Neutrophil (primary cell): ENCODE measurements around the gene SYNGR4.

ENCODE experiments used
- H3K27ac ChIP-seq: fragments of 200-600 bp; sonication (generic); 2 replicates; pipeline ENCODE4 v1.5.1; 2016; ENCODE audit warnings: mild to moderate bottlenecking, moderate library complexity
- H3K27me3 ChIP-seq: fragments of 200-600 bp; sonication (generic); 2 replicates; pipeline ENCODE4 v1.6.0; 2016; ENCODE audit warnings: mild to moderate bottlenecking
- H3K36me3 ChIP-seq: fragments of 200-600 bp; sonication (generic); 2 replicates; pipeline ENCODE4 v1.5.1; 2017
- H3K4me1 ChIP-seq, 2 experiments: fragments of 200-600 bp in 1 of 2; sonication (generic) in 1 of 2; 1 replicate in 1 of 2; 2 replicates in 1 of 2; pipeline versions ENCODE4 v1.5.1 to v1.6.1; 2013 to 2016; ENCODE audit warnings: low read depth in 1 of 2, low read length in 1 of 2, mild to moderate bottlenecking in 1 of 2, moderate library complexity in 1 of 2; ENCODE audit not compliant: control insufficient read depth in 1 of 2, insufficient read depth in 1 of 2
- H3K4me3 ChIP-seq, 2 experiments: fragments of 200-600 bp in 1 of 2; sonication (generic) in 1 of 2; 1 replicate in 1 of 2; 2 replicates in 1 of 2; pipeline ENCODE4 v1.5.1; 2013 to 2016; ENCODE audit warnings: low read depth in 1 of 2, low read length in 1 of 2, mild to moderate bottlenecking in 1 of 2, moderate library complexity in 1 of 2
- H3K9me3 ChIP-seq: fragments of 200-600 bp; sonication (generic); 2 replicates; pipeline ENCODE4 v1.5.1; 2016
- TF ChIP-seq, protein P1 (sequence below): fragments of 200-600 bp; sonication (generic); IDR thresholded peaks from 2 replicates; pipeline ENCODE4 v1.5.1; 2016; ENCODE audit warnings: antibody characterized with exemption

Gene SYNGR4

GRCh38 chr19:48321372-48321621, 42.9 kb upstream of the SYNGR4 start:
- no peaks in the 10 kb centered on the region for H3K9me3 ChIP-seq
- peak overlapping the region; percentile 99 for H3K27ac ChIP-seq
- TF ChIP-seq, protein P1, sequence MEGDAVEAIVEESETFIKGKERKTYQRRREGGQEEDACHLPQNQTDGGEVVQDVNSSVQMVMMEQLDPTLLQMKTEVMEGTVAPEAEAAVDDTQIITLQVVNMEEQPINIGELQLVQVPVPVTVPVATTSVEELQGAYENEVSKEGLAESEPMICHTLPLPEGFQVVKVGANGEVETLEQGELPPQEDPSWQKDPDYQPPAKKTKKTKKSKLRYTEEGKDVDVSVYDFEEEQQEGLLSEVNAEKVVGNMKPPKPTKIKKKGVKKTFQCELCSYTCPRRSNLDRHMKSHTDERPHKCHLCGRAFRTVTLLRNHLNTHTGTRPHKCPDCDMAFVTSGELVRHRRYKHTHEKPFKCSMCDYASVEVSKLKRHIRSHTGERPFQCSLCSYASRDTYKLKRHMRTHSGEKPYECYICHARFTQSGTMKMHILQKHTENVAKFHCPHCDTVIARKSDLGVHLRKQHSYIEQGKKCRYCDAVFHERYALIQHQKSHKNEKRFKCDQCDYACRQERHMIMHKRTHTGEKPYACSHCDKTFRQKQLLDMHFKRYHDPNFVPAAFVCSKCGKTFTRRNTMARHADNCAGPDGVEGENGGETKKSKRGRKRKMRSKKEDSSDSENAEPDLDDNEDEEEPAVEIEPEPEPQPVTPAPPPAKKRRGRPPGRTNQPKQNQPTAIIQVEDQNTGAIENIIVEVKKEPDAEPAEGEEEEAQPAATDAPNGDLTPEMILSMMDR = no peak
- peaks cover 61 to 65% of the 10 kb centered on the region in 2 experiments for H3K4me1 ChIP-seq
- no peaks in the 10 kb centered on the region for H3K27me3 ChIP-seq
- no peaks in the 10 kb centered on the region for H3K36me3 ChIP-seq
- H3K4me3 ChIP-seq = peak overlapping the region; percentile 78 to 93

DNA sequence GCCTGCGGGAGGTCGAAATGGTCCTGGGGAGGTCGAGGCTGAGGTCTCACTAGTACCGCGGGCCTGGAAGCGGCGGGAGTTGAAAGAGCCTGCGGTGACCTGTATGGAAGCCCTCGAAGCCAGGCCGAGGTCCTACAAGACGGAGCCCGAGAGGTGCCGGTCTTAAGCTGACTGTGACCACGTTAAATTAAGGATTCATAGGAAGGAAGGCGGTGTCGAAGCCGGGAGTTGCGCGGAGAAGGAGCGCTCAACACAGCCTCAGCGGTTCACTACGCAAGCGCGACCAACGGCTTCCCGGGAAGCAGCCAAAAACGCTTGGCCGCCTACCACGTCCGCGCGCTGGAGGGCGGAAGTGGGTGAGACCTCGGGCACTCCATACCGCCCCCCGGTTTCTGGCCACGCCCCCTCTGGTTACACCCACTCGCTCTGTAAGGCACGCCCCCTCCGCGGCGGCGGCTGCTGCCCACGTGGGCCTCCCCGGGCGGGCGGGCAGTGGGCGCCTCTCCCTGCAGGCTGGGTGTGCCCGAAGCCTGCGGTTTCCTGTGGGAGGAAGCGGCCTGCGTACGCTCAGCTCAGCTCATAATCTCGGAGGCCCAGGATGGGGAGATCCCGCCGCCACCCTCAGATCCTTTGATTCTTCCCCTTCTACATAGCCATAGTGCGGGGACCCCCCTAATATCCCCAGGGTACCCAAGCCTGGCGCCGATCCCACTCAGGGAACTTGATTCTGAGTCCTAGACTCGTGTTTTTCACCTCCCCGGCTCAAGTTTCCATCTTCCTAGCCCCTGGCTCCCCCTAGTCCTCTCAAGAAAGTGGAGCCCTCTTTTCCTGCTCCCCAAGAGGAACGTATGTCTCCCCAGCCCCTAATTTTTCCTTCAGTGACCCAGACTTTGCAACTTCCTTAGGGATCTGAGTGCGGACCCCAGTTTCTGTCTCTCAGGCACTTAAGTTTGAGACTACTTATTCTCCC, 42.3 kb upstream of the SYNGR4 start:
- peak overlapping the region; percentile 78 to 93 for H3K4me3 ChIP-seq
- no peaks in the 10 kb centered on the region for H3K27me3 ChIP-seq
- peak overlapping the region; percentile 99 for H3K27ac ChIP-seq
- no peaks in the 10 kb centered on the region for H3K36me3 ChIP-seq
- H3K9me3 ChIP-seq = no peaks in the 10 kb centered on the region
- peaks cover 67 to 72% of the 10 kb centered on the region in 2 experiments for H3K4me1 ChIP-seq
- TF ChIP-seq, protein P1 = peak; percentile 67

DNA sequence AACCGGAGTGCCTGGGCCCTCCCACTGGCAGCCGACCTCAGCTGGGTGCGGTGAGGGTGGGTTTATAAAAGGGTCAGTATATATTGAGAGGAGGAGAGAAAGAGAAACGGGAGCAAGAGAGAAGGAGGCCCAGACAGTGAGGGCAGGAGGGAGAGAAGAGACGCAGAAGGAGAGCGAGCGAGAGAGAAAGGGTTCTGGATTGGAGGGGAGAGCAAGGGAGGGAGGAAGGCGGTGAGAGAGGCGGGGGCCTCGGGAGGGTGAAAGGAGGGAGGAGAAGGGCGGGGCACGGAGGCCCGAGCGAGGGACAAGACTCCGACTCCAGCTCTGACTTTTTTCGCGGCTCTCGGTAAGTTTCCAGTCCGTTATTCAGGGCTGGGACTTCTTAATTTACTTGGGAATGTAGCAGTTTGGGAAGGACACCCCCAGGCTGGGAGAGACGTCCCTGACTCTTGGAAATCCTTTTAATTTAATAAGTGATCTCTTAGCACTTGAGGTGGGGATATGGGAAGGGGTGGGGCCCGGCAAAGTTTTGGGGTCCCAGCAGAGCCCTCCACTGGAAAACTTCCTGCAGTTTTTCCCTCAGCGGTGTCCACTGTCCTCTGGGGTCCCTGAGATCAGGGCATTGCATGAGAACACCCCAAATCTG, 38.8 kb upstream of the SYNGR4 start, which contains the start of gene EMP3:
Gene EMP3, plus strand, starts transcription at position 288 of the 646 bp plus-strand sequence. CDS start 1,293 bp downstream, outside the sequence.
- Histone ChIP-seq H3K27ac (peak within 1 kb of the TSS; percentile 99), H3K27me3 (no peaks in the 10 kb centered on the region), H3K9me3 (no peaks in the 10 kb centered on the region), H3K4me1 (peaks cover 95 to 97% of the 10 kb centered on the region in 2 experiments), H3K36me3 (peaks cover 16% of the 10 kb centered on the region), H3K4me3 (peak within 1 kb of the TSS; percentile 65 to 88)
- TF ChIP-seq, protein P1 = no peak

DNA sequence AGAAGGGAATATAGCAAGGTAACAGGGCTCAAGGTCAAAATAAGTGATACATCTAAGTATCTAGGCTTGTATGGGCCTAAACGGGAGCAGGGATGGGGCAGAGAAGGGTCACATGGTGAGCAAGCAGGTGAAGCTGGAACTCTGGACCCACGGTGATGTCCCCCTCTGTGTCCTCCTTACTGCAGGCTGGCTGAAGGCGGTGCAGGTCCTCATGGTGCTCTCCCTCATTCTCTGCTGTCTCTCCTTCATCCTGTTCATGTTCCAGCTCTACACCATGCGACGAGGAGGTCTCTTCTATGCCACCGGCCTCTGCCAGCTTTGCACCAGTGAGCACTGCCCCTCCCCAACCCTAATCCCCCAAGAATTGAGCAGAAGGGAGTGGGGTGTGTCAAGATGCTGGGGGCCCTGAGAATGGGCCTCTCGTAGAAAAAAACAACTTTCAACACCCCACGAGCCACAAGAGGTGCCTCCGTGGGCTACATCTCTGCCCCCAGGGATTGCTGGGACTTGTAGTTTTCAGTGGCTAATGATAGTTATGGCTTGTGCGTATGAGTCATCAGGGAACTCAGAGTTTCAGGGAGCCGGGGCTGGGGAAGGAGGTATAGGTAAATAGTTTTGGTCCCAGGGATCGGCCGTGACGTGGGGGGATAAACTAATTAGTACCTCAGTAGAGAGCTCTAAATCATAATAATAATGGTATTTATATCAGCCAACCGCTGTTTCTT, 34.8 kb upstream of the SYNGR4 start:
- H3K36me3 ChIP-seq = peaks cover 19% of the 10 kb centered on the region
- H3K4me1 ChIP-seq = peaks cover 94 to 95% of the 10 kb centered on the region in 2 experiments
- TF ChIP-seq, protein P1 = no peak
- H3K4me3 ChIP-seq = peak overlapping the region; percentile 51 to 57
- H3K27me3 ChIP-seq = no peaks in the 10 kb centered on the region
- no peaks in the 10 kb centered on the region for H3K9me3 ChIP-seq
- peak overlapping the region; percentile 89 for H3K27ac ChIP-seq

DNA sequence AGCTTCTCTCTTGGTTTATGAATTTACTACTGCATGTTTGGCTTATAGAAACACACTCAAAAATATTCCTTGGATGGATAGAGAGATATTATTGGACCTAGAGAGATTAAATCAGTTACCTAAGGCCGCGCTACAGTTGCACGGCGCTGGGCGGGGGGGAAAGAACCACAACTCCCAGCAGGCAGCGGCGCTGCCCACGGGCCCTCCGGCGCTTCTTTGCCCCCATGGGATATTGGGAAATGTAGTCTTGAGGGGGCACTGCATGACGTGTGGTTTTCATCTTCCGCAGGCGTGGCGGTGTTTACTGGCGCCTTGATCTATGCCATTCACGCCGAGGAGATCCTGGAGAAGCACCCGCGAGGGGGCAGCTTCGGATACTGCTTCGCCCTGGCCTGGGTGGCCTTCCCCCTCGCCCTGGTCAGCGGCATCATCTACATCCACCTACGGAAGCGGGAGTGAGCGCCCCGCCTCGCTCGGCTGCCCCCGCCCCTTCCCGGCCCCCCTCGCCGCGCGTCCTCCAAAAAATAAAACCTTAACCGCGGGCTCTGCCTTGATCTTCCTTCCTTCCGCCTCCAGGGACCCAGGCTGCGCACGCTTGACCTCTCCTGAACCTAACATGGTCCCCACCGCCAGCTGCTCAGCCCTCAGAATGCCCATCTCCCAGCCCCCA, 34.0 kb upstream of the SYNGR4 start:
- Histone ChIP-seq H3K36me3 (peaks cover 19% of the 10 kb centered on the region), H3K4me3 (peak overlapping the region; percentile 51 to 57), H3K4me1 (peaks cover 87 to 88% of the 10 kb centered on the region in 2 experiments), H3K9me3 (no peaks in the 10 kb centered on the region), H3K27me3 (no peaks in the 10 kb centered on the region), H3K27ac (peak overlapping the region; percentile 89)
- TF ChIP-seq, protein P1 = peak; percentile 30
